Transverse colon (tissue), 4 donors: ENCODE data around the gene RINL. TPM values are rescaled to one million over a fixed set of nuclear protein-coding genes. Genes with fewer than 3 reads are reported as not detected.
A peak's percentile ranks its signal among the peaks of the same experiment; 100 is the strongest.

ENCODE experiments used
- DNase-seq: peaks from one replicate; pipeline ENCODE4 v3.0.0-alpha.2; 2019
- H3K27ac ChIP-seq, 4 donors: fragments of 200-600 bp; sonication (generic); 2 replicates each; pipeline ENCODE4 v1.5.1; 2016 to 2018; ENCODE audit warnings: inconsistent platforms in 4 of 4
- H3K27me3 ChIP-seq: fragments of 200-600 bp; sonication (generic); 2 replicates; pipeline ENCODE4 v1.5.1; 2017; ENCODE audit warnings: inconsistent platforms
- H3K36me3 ChIP-seq, 4 donors: fragments of 200-600 bp; sonication (generic); 2 replicates each; pipeline ENCODE4 v1.5.1; 2017 to 2019; ENCODE audit warnings: inconsistent platforms in 4 of 4
- H3K4me1 ChIP-seq, 4 donors: fragments of 200-600 bp; sonication (generic); 2 replicates each; pipeline ENCODE4 v1.5.1; 2017 to 2020; ENCODE audit warnings: inconsistent platforms in 4 of 4
- H3K4me3 ChIP-seq, 4 donors: fragments of 200-600 bp; sonication (generic); 1 replicate in 1 of 4; 2 replicates in 3 of 4; pipeline versions ENCODE4 v1.5.1 to v1.6.1; 2017 to 2019; ENCODE audit warnings: inconsistent platforms in 4 of 4
- H3K9me3 ChIP-seq, 2 donors: fragments of 200-600 bp; sonication (generic); 2 replicates each; pipeline ENCODE4 v1.5.1; 2017 to 2019; ENCODE audit warnings: inconsistent platforms in 2 of 2
- CTCF ChIP-seq, 5 experiments: fragments of 200-600 bp in 3 of 5; fragments of 450-650 bp in 2 of 5; sonication (generic) in 3 of 5; IDR thresholded peaks; 1 replicate in 2 of 5; 2 replicates in 3 of 5; pipeline ENCODE4 v1.5.1; 2016 to 2017; ENCODE audit warnings: antibody characterized with exemption in 5 of 5, inconsistent platforms in 3 of 5, mild to moderate bottlenecking in 2 of 5, moderate library complexity in 1 of 5
- EP300 ChIP-seq: sonication (generic); formaldehyde crosslinking; IDR thresholded peaks from one replicate; pipeline ENCODE4 v1.6.1; 2017; ENCODE audit warnings: antibody characterized with exemption, low read depth
- POLR2A ChIP-seq: fragments of 450-650 bp; IDR thresholded peaks from one replicate; pipeline ENCODE4 v1.6.1; 2016; ENCODE audit warnings: antibody characterized with exemption, mild to moderate bottlenecking, moderate library complexity
- POLR2AphosphoS5 ChIP-seq, 3 donors: sonication (generic); formaldehyde crosslinking; IDR thresholded peaks; one replicate each; pipeline ENCODE4 v1.6.1; 2016; ENCODE audit warnings: antibody characterized with exemption in 3 of 3
- WGBS, 2 donors: methylation state at CpG; one replicate each; pipeline ENCODE4 v1.1.5; 2018; ENCODE audit warnings: low coverage in 1 of 2; 5-methylcytosine and 5-hydroxymethylcytosine counted together
- in situ Hi-C, 4 donors: fragments of 200-750 bp; cut with MboI; loops; one replicate each; pipeline versions ENCODE4 v1.15.0 to v1.15.1; 2017; ENCODE audit warnings: low sequenced_read_pairs in 3 of 4, low pct_ligation_motif_present in 1 of 4, low pct_unique_long_range_greater_than_20kb in 1 of 4
- intact Hi-C: fragments of 100-400 bp; cut with DNase I; formaldehyde crosslinking; loops from one replicate; pipeline ENCODE4 v1.15.1; 2023; ENCODE audit warnings: low total_unique reads
- total RNA-seq, 4 donors: library from RNA; depleted of rRNA; stranded (reverse); fragments of >200 nt; gene quantifications; one replicate each; pipeline ENCODE4 v1.1.0, GENCODE V29; 2016

The RINL gene
- total RNA-seq, 4 donors from 2014 or later: 1.8 to 7.0 (median 3.6) TPM

DNA sequence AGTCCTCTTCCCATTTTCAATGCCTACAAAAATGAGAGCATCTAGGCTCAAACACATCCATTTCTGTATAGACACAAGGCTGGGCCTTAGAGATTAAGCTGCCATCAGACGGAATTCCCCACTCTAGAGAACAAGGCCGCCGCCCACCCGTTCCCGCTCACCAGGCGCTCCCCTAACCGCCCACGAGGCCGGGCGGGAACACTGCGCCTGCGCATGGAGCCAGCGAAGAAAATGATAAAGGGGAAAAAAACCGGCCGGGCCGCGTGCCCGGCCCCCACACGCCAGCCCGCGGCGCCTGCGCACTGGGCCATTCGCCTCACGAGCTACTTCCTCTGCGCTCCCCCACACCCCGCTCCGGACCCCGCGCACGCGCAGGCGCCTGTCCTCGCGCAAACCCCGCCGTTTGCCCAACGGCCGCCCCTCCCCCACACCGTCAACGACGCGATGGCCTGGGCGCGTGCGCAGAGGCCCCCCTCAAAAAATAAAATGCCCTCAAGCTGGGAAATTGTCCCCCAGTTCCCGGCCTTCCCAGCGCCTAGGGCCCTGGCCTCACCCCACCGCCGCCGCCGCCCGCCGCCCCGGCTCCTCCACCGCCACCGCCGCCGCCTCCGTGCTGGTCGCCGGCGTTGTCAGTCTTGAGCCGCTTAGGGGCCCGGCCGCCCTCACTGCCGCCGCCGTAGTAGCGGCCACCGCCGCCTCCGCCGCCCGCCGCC is 28.8 kb downstream of the RINL start:
- peaks cover 23 to 53% (median 32%) of the 10 kb centered on the region in 4 donors for H3K4me1 ChIP-seq
- H3K27me3 ChIP-seq: no peaks in the 10 kb centered on the region
- no peaks in the 10 kb centered on the region for H3K9me3 ChIP-seq
- TF ChIP-seq CTCF (IDR thresholded peaks at IDR 0.05): no peak
- TF ChIP-seq POLR2A: no peak
- peak; percentile 21 to 32 (median 25) for TF ChIP-seq POLR2AphosphoS5 (IDR thresholded peaks at IDR 0.05)
- no peak for TF ChIP-seq EP300
- peak; percentile 98 for DNase-seq
- intact Hi-C loops: no loop called here
- H3K4me3 ChIP-seq: peak overlapping the region; percentile 72 to 100 (median 93)
- 0% methylated on average over 14 of the region's 76 CpGs; no CpG with 5 or more reads in 1 of the 2 donors for WGBS, 2 donors
- peaks cover 0 to 34% (median 15%) of the 10 kb centered on the region in 4 donors for H3K36me3 ChIP-seq
- H3K27ac ChIP-seq: peak overlapping the region; percentile 99 to 100 (median 100)
- in situ Hi-C loops: no loop called here

GRCh38 chr19:38848299-38849146 is 29.6 kb downstream of the RINL start:
- H3K4me1 ChIP-seq: peaks cover 23 to 53% (median 32%) of the 10 kb centered on the region in 4 donors
- intact Hi-C loops (no loop called here), in situ Hi-C loops (no loop called here)
- H3K36me3 ChIP-seq: peaks cover 0 to 42% (median 19%) of the 10 kb centered on the region in 4 donors
- peak overlapping the region; percentile 21 to 100 (median 84) for H3K4me3 ChIP-seq
- DNase-seq: no peak
- no peaks in the 10 kb centered on the region for H3K27me3 ChIP-seq
- no peaks in the 10 kb centered on the region for H3K9me3 ChIP-seq
- peak overlapping the region; percentile 99 to 100 (median 100) for H3K27ac ChIP-seq
- WGBS, 2 donors: 11 to 12% methylated on average over 10 to 22 of the region's 22 CpGs
- TF ChIP-seq POLR2AphosphoS5 (IDR thresholded peaks at IDR 0.05): no peak
- no peak for TF ChIP-seq EP300
- no peak for TF ChIP-seq POLR2A
- no peak for TF ChIP-seq CTCF (IDR thresholded peaks at IDR 0.05)

GRCh38 chr19:38846097-38846496 is 32.0 kb downstream of the RINL start:
- Histone ChIP-seq H3K36me3 (peaks cover 0 to 66% (median 33%) of the 10 kb centered on the region in 4 donors), H3K9me3 (no peaks in the 10 kb centered on the region), H3K27me3 (no peaks in the 10 kb centered on the region), H3K4me1 (peaks cover 18 to 46% (median 27%) of the 10 kb centered on the region in 4 donors), H3K4me3 (no peak overlapping the region), H3K27ac (no peak overlapping the region)
- WGBS, 2 donors: 66 to 100% methylated on average over 1 to 2 of the region's 2 CpGs
- DNase-seq: no peak
- TF ChIP-seq POLR2AphosphoS5 (IDR thresholded peaks at IDR 0.05) (no peak), CTCF (IDR thresholded peaks at IDR 0.05) (no peak), EP300 (no peak), POLR2A (no peak)
- intact Hi-C loops: no loop called here
- in situ Hi-C loops: no loop called here

DNA sequence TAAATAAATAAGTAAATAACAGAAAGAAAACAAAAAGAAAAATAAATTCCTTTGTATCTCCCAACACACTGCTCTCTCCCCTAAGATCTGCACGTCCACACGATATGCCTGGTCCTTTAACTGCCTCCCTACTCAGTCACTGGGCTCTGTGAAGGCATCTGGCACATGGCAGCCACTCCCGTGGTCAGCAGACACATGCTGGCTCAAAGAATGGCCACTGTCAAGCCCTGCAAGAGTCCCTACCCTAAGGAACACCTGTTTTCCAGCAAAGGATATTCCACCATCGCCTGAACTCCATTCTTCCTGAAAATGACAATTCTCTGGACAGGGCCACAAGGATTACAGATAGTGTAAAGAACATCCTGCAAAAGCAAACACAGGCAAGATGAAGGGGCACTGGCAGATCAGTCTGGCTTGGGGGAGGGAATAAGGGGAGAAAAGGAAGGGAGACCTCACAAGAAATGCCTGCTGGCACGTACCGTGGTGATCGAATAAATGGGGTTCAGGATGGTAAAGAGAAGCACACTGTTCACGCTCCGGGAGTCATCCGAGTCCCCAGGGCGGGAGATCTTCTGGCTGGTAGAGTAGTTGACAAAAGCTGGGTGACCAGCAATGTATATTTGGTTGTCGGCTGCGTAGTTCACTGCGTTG is 32.6 kb downstream of the RINL start:
- in situ Hi-C loops (no loop called here), intact Hi-C loops (no loop called here)
- WGBS, 2 donors: 94% methylated on average over 6 to 14 of the region's 14 CpGs
- Histone ChIP-seq H3K4me3 (no peak overlapping the region), H3K27ac (peak overlapping the region in 1 of 4 donors; percentile 2), H3K4me1 (peaks cover 15 to 42% (median 25%) of the 10 kb centered on the region in 4 donors), H3K36me3 (peaks cover 0 to 71% (median 36%) of the 10 kb centered on the region in 4 donors), H3K9me3 (no peaks in the 10 kb centered on the region), H3K27me3 (no peaks in the 10 kb centered on the region)
- no peak for DNase-seq
- TF ChIP-seq EP300 (no peak), POLR2A (no peak), POLR2AphosphoS5 (IDR thresholded peaks at IDR 0.05) (no peak), CTCF (IDR thresholded peaks at IDR 0.05) (no peak)
